ENCODE results near the gene UTP3. TPM values are rescaled to one million over a fixed set of nuclear protein-coding genes. Genes with fewer than 3 reads are reported as not detected.
"Not testable (repeated sequence)": the region's sequence is repeated elsewhere in the genome, so short reads cannot be mapped to it uniquely, and the experiment has no call there.

UTP3 gene
- total RNA-seq, 8 experiments from 2014 or later, result 16.0 to 47.3 (median 27.0) TPM

DNA sequence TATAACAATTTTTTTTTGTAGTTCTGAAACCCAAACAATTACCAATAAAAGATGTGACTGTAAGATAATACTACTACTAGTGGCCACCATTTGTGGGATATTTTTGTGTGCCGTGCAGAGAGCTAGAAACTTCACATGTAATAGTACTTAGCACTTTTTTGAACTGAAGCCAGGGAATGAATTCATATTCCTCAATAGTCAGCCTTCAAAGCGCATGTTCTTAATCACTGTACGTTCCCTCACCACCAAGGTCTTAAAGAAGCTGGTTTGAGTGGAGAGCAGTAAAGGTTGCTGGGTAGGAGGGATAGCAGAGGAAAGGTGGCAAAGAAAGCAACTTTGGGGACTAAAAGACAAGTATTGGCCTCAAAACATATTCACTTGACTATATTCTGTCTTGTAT lies 23.8 kb downstream of the UTP3 start:
- in situ Hi-C loops (cut with MboI; ENCODE audit: low pct_unique_long_range_greater_than_20kb in 2 of 9, low sequenced_read_pairs in 9 of 9, unreplicated experiment in 9 of 9), result no loop called here
- Histone ChIP-seq H3K4me3 (no peak overlapping the region), H3K4me1 (replicated peaks in 1 of 2) (peaks cover 4 to 11% of the 10 kb centered on the region in 2 donors), H3K27ac (no peak overlapping the region)
- 36 to 100% (median 72%) methylated on average over 1 to 3 of the region's 3 CpGs; no CpG with 5 or more reads in 1 of the 10 experiments for WGBS, 10 experiments
- ATAC-seq (replicated peaks in 6 of 8), result no peak

GRCh38 chr4:70712604-70713452 lies 24.5 kb downstream of the UTP3 start:
- no peak overlapping the region for H3K4me3 ChIP-seq
- no peak for ATAC-seq (replicated peaks in 6 of 8)
- peaks cover 4 to 11% of the 10 kb centered on the region in 2 donors for H3K4me1 ChIP-seq (replicated peaks in 1 of 2)
- no peak overlapping the region for H3K27ac ChIP-seq
- WGBS, 10 experiments, result 90 to 100% (median 95%) methylated on average over 2 to 6 of the region's 7 CpGs; no CpG with 5 or more reads in 2 of the 10 experiments
- in situ Hi-C loops (cut with MboI; ENCODE audit: low pct_unique_long_range_greater_than_20kb in 2 of 9, low sequenced_read_pairs in 9 of 9, unreplicated experiment in 9 of 9), result no loop called here

GRCh38 chr4:70713453-70714078 lies 25.2 kb downstream of the UTP3 start:
- WGBS, 10 experiments, result 69 to 100% (median 88%) methylated on average over 2 to 6 of the region's 7 CpGs; no CpG with 5 or more reads in 2 of the 10 experiments
- in situ Hi-C loops (cut with MboI; ENCODE audit: low pct_unique_long_range_greater_than_20kb in 2 of 9, low sequenced_read_pairs in 9 of 9, unreplicated experiment in 9 of 9), result no loop called here
- Histone ChIP-seq H3K4me3 (no peak overlapping the region), H3K4me1 (replicated peaks in 1 of 2) (peaks cover 4 to 11% of the 10 kb centered on the region in 2 donors), H3K27ac (no peak overlapping the region)
- no peak for ATAC-seq (replicated peaks in 6 of 8)

DNA sequence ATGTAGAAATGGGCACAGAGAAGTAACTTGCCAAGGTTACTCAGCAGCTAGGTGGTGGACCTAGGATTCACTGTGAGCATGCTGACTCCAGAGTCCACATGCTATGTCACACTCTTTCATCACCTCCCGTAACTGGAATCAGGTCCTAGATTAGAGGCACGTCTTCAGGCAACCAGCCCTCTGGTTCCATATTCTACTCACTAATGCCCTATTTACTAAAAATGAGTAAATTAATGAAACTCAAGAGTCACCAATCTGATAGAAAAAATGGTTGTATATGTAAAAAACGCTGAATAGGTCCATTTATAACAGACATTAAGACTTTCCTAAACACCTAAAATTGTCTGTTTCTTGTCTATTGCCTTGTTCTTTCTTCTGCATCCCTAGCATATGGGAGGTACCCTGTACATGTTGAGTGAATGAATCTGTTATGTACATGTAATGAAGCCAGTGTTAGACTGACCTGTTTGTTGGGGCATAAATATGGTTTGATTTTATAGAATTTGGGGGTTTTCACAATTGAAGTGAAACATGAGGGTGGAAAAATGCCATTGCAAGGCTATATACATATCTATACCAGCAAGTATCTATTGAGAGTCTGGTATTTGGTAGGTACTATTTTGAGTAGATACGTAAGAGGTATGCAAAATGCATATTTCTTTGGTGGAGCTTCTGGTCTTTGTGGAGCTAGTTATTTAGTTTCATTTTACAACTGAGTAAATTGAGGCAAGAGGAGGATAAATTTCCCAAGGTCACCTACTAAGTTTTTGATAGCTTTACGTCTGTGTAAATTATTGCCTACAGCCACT lies 26.0 kb downstream of the UTP3 start:
- in situ Hi-C loops (cut with MboI; ENCODE audit: low pct_unique_long_range_greater_than_20kb in 2 of 9, low sequenced_read_pairs in 9 of 9, unreplicated experiment in 9 of 9), result no loop called here

GRCh38 chr4:70715097-70715496 lies 26.8 kb downstream of the UTP3 start:
- Histone ChIP-seq H3K4me1 (replicated peaks in 1 of 2) (peaks cover 0 to 4% of the 10 kb centered on the region in 2 donors), H3K27ac (no peak overlapping the region), H3K4me3 (no peak overlapping the region)
- 80 to 100% (median 97%) methylated on average over 1 to 6 of the region's 6 CpGs; no CpG with 5 or more reads in 4 of the 10 experiments for WGBS, 10 experiments
- in situ Hi-C loops (cut with MboI; ENCODE audit: low pct_unique_long_range_greater_than_20kb in 2 of 9, low sequenced_read_pairs in 9 of 9, unreplicated experiment in 9 of 9), result no loop called here
- ATAC-seq (replicated peaks in 6 of 8), result peak in 4 of 8 experiments; percentile 35 to 59 (median 44)

More for the DNA sequence above, 26.0 kb downstream of the UTP3 start:
- Histone ChIP-seq H3K4me3 (no peak overlapping the region), H3K27ac (no peak overlapping the region), H3K4me1 (replicated peaks in 1 of 2) (peaks cover 4 to 5% of the 10 kb centered on the region in 2 donors)
- peak in 6 of 8 experiments; percentile 32 to 89 (median 79) for ATAC-seq (replicated peaks in 6 of 8)
- 32 to 100% (median 86%) methylated on average over 1 to 4 of the region's 5 CpGs for WGBS, 10 experiments

- Histone ChIP-seq H3K4me1 (replicated peaks in 1 of 2) (peaks cover 0 to 4% of the 10 kb centered on the region in 2 donors), H3K27ac (no peak overlapping the region), H3K4me3 (no peak overlapping the region)
- WGBS, 10 experiments, result 63 to 100% (median 92%) methylated on average over 1 to 10 of the region's 13 CpGs; no CpG with 5 or more reads in 1 of the 10 experiments
- no peak for ATAC-seq (replicated peaks in 6 of 8)
- in situ Hi-C loops (cut with MboI; ENCODE audit: low pct_unique_long_range_greater_than_20kb in 2 of 9, low sequenced_read_pairs in 9 of 9, unreplicated experiment in 9 of 9), result no loop called here
Observed at GRCh38 chr4:70718811-70719604, 30.7 kb downstream of the UTP3 start.

GRCh38 chr4:70721747-70722146 lies 33.4 kb downstream of the UTP3 start, which contains the start of gene RUFY3:
TSS of gene RUFY3 (plus strand) at chr4:70721964. CDS start at chr4:70722574, 610 bp downstream.
- Histone ChIP-seq H3K4me1 (replicated peaks in 1 of 2) (peaks cover 12 to 26% of the 10 kb centered on the region in 2 donors), H3K27ac (peak within 1 kb of the TSS; percentile 84 to 90), H3K4me3 (peak within 1 kb of the TSS; percentile 44 to 58 (median 55))
- in situ Hi-C loops (cut with MboI; ENCODE audit: low pct_unique_long_range_greater_than_20kb in 2 of 9, low sequenced_read_pairs in 9 of 9, unreplicated experiment in 9 of 9), result no loop called here
- WGBS, 10 experiments, result 0 to 60% (median 7%) methylated on average over 1 to 3 of the region's 3 CpGs; no CpG with 5 or more reads in 2 of the 10 experiments
- peak; percentile 96 to 98 (median 97) for ATAC-seq (replicated peaks in 6 of 8)

DNA sequence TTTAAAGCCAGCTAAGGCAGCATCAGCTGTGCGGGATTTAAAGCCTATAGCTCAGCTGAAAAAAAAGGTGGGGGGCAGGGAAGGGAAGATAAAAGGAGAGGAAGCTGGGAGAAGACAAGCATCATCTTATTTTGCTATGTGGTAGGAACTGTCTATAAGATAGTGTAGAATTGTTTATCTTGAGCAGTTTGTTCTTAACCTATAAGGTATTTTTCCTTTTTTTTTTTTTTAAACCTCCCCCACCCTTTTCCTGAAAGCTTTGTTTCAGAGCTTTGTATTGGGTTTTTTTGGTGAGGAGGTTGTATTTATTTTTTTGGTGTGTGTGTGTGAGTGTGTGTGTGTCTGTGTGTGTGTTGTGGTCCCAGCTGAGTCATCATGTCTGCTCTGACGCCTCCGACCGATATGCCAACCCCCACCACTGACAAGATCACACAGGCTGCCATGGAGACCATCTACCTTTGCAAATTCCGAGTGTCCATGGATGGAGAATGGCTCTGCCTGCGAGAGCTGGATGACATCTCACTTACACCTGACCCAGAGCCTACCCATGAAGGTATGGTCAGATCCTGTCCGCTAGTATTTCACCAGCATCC lies 34.0 kb downstream of the UTP3 start:
- H3K4me3 ChIP-seq, result peak overlapping the region; percentile 44 to 58 (median 55)
- peak; percentile 9 to 69 (median 64) for ATAC-seq (replicated peaks in 6 of 8)
- in situ Hi-C loops (cut with MboI; ENCODE audit: low pct_unique_long_range_greater_than_20kb in 2 of 9, low sequenced_read_pairs in 9 of 9, unreplicated experiment in 9 of 9), result no loop called here
- peak overlapping the region; percentile 84 to 90 for H3K27ac ChIP-seq
- peaks cover 12 to 26% of the 10 kb centered on the region in 2 donors for H3K4me1 ChIP-seq (replicated peaks in 1 of 2)
- 13 to 70% (median 33%) methylated on average over 1 to 6 of the region's 7 CpGs; no CpG with 5 or more reads in 1 of the 10 experiments for WGBS, 10 experiments

GRCh38 chr4:70724463-70724862 lies 36.1 kb downstream of the UTP3 start:
- 79 to 100% (median 100%) methylated on average over 2 to 3 of the region's 3 CpGs; no CpG with 5 or more reads in 1 of the 10 experiments for WGBS, 10 experiments
- Histone ChIP-seq H3K4me3 (peak overlapping the region in 4 of 5 donors; percentile 50 to 58 (median 56)), H3K27ac (no peak overlapping the region), H3K4me1 (replicated peaks in 1 of 2) (peaks cover 12 to 35% of the 10 kb centered on the region in 2 donors)
- in situ Hi-C loops (cut with MboI; ENCODE audit: low pct_unique_long_range_greater_than_20kb in 2 of 9, low sequenced_read_pairs in 9 of 9, unreplicated experiment in 9 of 9), result no loop called here
- ATAC-seq (replicated peaks in 6 of 8), result no peak

DNA sequence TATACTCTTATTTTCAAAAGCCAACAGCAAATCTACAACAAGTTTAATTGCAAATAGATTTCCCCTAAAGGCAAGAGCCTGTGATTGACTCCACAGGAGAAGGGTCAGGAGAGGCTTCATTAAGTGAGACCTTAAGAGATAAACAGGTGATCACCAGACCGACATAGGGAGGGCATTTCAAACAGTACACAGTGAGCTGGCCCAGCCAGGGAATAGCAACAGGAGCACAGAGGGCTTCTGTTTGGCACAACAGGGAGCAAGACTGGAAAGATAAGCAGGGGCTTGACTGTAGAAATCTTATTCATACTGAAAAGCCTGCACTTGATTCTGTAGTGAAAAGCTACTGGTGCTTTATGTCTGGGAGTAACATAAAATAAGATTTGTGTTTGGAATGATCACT lies 37.3 kb downstream of the UTP3 start:
- ATAC-seq (replicated peaks in 6 of 8), result no peak
- in situ Hi-C loops (cut with MboI; ENCODE audit: low pct_unique_long_range_greater_than_20kb in 2 of 9, low sequenced_read_pairs in 9 of 9, unreplicated experiment in 9 of 9), result no loop called here
- 40 to 100% (median 71%) methylated on average over 1 of the region's 1 CpG; no CpG with 5 or more reads in 6 of the 10 experiments for WGBS, 10 experiments
- Histone ChIP-seq H3K4me1 (replicated peaks in 1 of 2) (peaks cover 12 to 35% of the 10 kb centered on the region in 2 donors), H3K4me3 (no peak overlapping the region), H3K27ac (no peak overlapping the region)

- H3K27ac ChIP-seq; in situ Hi-C loops (cut with MboI; ENCODE audit: low pct_unique_long_range_greater_than_20kb in 2 of 9, low sequenced_read_pairs in 9 of 9, unreplicated experiment in 9 of 9); H3K4me3 ChIP-seq; ATAC-seq (replicated peaks in 6 of 8): not testable (repeated sequence)
- WGBS, 10 experiments, result 90 to 100% (median 97%) methylated on average over 1 to 6 of the region's 11 CpGs; no CpG with 5 or more reads in 3 of the 10 experiments
- peaks cover 12 to 35% of the 10 kb centered on the region in 2 donors for H3K4me1 ChIP-seq (replicated peaks in 1 of 2)
Observed at GRCh38 chr4:70726515-70726914, 38.2 kb downstream of the UTP3 start.
